ENCODE measurements around the gene NLRP3. TPM values are rescaled to one million over a fixed set of nuclear protein-coding genes. Genes with fewer than 3 reads are reported as not detected.
"Not testable (repeated sequence)": the region's sequence is repeated elsewhere in the genome, so short reads cannot be mapped to it uniquely, and the experiment has no call there.

Gene NLRP3
- polyA plus RNA-seq, 2 donors, result 0.20 to 0.25 TPM

DNA sequence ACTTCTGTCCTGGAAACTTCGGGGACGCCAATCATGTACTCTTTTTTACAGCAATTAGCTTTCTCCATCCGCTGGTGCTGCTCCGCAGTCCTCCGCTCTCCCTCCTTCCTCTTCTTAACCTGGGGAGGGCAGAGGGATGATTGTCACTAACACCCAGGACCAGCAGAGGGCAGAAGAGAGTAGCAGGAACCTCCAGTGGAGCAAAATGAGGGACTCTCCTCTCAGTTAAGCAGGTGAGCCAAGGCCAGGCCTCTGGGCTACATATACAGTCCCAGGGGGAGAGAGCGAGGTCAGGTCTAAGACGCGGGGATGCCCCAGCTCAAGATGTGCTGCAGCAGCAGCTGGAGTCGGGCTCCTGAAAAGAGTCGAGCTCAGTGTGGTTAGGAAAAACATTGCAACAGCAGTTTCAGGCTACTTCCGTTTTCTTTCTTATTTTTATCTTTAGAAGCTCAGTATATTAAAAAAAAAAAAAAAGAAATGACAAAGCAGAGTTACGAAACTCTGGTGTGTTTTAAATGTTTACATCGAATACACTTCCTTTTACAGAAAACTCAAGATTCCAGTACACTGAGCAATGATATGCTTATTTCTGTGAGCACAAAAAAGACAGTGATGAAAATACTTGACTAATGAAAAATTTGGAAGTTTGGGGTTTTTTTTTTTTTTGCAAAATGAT lies 25.7 kb upstream of the NLRP3 start:
- Histone ChIP-seq H3K27me3 (ENCODE audit: control insufficient read depth in 1 of 2, insufficient read depth in 2 of 2, low read length in 2 of 2) (no peaks in the 10 kb centered on the region), H3K4me3 (ENCODE audit: low read depth in 1 of 2, low read length in 2 of 2) (no peak overlapping the region), H3K27ac (ENCODE audit: low read depth in 2 of 2, low read length in 1 of 2) (peak overlapping the region in 1 of 2 donors; percentile 20), H3K36me3 (ENCODE audit: control insufficient read depth in 2 of 2, insufficient read depth in 2 of 2, low read length in 1 of 2) (no peaks in the 10 kb centered on the region), H3K9me3 (ENCODE audit: control insufficient read depth in 2 of 2, insufficient read depth in 1 of 2, low read depth in 1 of 2, low read length in 1 of 2) (peaks cover 0 to 2% of the 10 kb centered on the region in 2 donors), H3K4me1 (ENCODE audit: control insufficient read depth in 2 of 2, insufficient read depth in 2 of 2, low read length in 1 of 2) (no peaks in the 10 kb centered on the region)
- 7 to 8% methylated on average over 13 of the region's 13 CpGs for WGBS, 2 donors

DNA sequence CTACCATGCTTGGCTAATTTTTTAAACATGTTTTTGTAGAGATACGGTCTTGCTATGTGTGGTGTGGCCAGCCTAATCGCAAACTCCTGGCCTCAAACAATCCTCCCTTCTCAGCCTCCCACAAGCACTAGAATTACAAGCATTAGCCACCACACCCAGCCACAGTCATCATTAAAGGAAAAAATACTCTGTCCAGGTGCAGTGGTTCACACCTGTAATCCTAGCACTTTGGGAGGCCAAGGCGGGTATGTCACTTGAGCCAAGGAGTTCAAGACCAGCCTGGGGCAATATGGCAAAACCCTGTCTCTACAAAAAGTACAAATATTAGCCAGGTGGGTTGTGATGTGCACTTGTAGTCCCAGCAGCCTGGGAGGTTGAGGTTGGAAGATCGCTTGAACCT lies 25.0 kb upstream of the NLRP3 start:
- H3K9me3 ChIP-seq (ENCODE audit: control insufficient read depth in 2 of 2, insufficient read depth in 1 of 2, low read depth in 1 of 2, low read length in 1 of 2), result peaks cover 0 to 2% of the 10 kb centered on the region in 2 donors
- H3K27me3 ChIP-seq (ENCODE audit: control insufficient read depth in 1 of 2, insufficient read depth in 2 of 2, low read length in 2 of 2), result no peaks in the 10 kb centered on the region
- H3K4me1 ChIP-seq (ENCODE audit: control insufficient read depth in 2 of 2, insufficient read depth in 2 of 2, low read length in 1 of 2), result no peaks in the 10 kb centered on the region
- no peak overlapping the region for H3K4me3 ChIP-seq (ENCODE audit: low read depth in 1 of 2, low read length in 2 of 2)
- H3K36me3 ChIP-seq (ENCODE audit: control insufficient read depth in 2 of 2, insufficient read depth in 2 of 2, low read length in 1 of 2), result no peaks in the 10 kb centered on the region
- no peak overlapping the region for H3K27ac ChIP-seq (ENCODE audit: low read depth in 2 of 2, low read length in 1 of 2)
- WGBS, 2 donors, result 92 to 93% methylated on average over 4 of the region's 4 CpGs

DNA sequence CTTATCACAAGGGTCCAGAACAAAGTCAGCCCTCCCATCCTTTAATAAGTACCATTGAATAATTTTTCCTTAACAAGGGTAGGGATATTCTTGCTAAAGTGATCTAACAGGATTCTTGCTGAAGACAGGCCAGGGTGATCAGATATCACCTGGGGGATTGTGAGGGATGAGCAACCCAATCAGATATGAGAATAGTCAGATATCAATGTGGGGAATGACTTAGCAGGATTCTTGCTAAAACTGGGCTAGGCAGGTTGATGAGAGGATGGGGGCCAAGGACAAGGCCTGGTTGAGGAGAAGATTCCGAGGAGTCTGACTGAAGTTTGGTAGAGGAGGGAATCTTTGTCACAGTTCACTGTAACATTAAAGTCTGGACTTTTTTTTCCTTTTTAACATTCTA lies 23.9 kb upstream of the NLRP3 start:
- Histone ChIP-seq H3K27ac (ENCODE audit: low read depth in 2 of 2, low read length in 1 of 2) (no peak overlapping the region), H3K4me3 (ENCODE audit: low read depth in 1 of 2, low read length in 2 of 2) (no peak overlapping the region), H3K4me1 (ENCODE audit: control insufficient read depth in 2 of 2, insufficient read depth in 2 of 2, low read length in 1 of 2) (no peaks in the 10 kb centered on the region), H3K27me3 (ENCODE audit: control insufficient read depth in 1 of 2, insufficient read depth in 2 of 2, low read length in 2 of 2) (no peaks in the 10 kb centered on the region), H3K9me3 (ENCODE audit: control insufficient read depth in 2 of 2, insufficient read depth in 1 of 2, low read depth in 1 of 2, low read length in 1 of 2) (no peaks in the 10 kb centered on the region), H3K36me3 (ENCODE audit: control insufficient read depth in 2 of 2, insufficient read depth in 2 of 2, low read length in 1 of 2) (no peaks in the 10 kb centered on the region)
- WGBS, 2 donors, result 90 to 91% methylated on average over 1 of the region's 1 CpG

DNA sequence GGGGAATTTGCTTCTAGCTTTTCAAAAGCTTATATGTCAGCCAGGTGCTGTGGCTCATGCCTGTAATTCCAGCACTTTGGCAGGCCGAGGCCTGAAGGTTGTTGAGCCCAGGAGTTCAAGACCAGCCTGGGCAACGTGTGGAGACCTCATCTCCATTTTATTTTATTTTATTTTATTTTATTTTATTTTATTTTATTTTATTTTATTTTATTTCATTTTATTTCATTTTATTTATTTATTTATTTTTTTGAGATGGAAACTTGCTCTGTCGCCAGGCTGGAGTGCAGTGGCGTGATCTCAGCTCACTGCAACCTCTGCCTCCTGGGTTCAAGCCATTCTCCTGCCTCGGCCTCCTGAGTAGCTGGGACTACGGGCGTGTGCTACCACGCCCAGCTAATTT lies 20.9 kb upstream of the NLRP3 start:
- H3K27ac ChIP-seq (ENCODE audit: low read depth in 2 of 2, low read length in 1 of 2); H3K4me3 ChIP-seq (ENCODE audit: low read depth in 1 of 2, low read length in 2 of 2); H3K27me3 ChIP-seq (ENCODE audit: control insufficient read depth in 1 of 2, insufficient read depth in 2 of 2, low read length in 2 of 2); H3K4me1 ChIP-seq (ENCODE audit: control insufficient read depth in 2 of 2, insufficient read depth in 2 of 2, low read length in 1 of 2); H3K36me3 ChIP-seq (ENCODE audit: control insufficient read depth in 2 of 2, insufficient read depth in 2 of 2, low read length in 1 of 2); H3K9me3 ChIP-seq (ENCODE audit: control insufficient read depth in 2 of 2, insufficient read depth in 1 of 2, low read depth in 1 of 2, low read length in 1 of 2): not testable (repeated sequence)
- 76 to 82% methylated on average over 8 of the region's 8 CpGs for WGBS, 2 donors

DNA sequence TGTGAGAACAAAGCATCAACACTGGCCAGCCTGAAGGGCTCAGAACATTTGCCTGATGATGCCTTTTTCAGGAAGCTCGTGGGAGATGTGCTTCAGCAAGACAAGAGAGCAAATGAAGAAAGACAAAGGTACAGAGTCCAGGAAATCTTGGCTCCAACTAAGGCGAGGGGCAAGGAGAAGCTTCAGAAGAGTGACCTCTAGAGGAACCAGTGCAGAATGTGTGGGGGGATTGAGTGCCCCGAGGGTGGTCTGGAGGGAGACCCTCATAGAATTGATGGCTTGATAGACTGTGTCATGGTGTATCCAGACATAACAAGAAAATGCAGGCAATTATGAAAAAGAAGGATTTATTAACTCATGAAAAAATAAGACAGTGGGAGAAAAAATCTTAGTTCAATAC lies 15.3 kb upstream of the NLRP3 start:
- 33 to 37% methylated on average over 3 of the region's 3 CpGs for WGBS, 2 donors
- Histone ChIP-seq H3K9me3 (ENCODE audit: control insufficient read depth in 2 of 2, insufficient read depth in 1 of 2, low read depth in 1 of 2, low read length in 1 of 2) (peaks cover 0 to under 1% of the 10 kb centered on the region in 2 donors), H3K27ac (ENCODE audit: low read depth in 2 of 2, low read length in 1 of 2) (no peak overlapping the region), H3K4me1 (ENCODE audit: control insufficient read depth in 2 of 2, insufficient read depth in 2 of 2, low read length in 1 of 2) (no peaks in the 10 kb centered on the region), H3K4me3 (ENCODE audit: low read depth in 1 of 2, low read length in 2 of 2) (no peak overlapping the region), H3K36me3 (ENCODE audit: control insufficient read depth in 2 of 2, insufficient read depth in 2 of 2, low read length in 1 of 2) (no peaks in the 10 kb centered on the region), H3K27me3 (ENCODE audit: control insufficient read depth in 1 of 2, insufficient read depth in 2 of 2, low read length in 2 of 2) (no peaks in the 10 kb centered on the region)

DNA sequence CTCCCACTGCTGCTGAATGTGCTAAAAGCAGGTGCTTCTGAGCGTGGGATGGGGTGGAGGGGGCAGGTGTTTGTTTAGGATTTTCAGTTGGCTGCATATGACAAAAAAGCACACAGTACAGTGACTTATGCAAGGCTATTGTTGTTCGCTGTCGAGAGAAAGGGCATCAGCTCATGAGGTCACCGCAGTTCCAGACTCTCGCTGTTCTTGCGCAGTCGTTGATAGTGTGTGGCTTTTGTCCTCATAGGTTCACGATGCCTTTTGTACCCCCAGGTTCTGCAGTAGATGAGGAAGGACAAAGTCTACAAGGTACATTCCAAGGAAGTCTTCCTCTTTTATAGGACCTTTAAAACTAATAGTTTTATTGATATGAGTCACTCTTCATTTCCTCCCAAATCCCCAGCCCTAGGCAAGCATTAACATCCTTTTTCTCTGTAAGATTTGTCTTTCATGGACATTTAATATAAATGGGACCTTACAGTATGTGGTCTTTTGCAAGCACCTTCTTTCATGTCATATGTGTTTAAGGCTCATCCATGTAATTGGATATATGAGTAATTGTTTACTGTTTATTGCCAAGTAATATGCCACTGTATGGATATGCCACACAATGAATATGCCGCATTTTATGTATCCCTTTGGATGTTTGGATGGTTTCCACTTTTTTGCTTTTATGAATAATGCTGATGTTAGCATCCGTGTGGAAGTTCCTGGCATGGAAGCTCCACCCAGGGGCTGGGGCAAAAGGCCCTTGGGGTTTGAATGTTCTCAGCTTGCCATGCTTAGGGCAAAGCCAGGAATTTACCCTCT lies 14.5 kb upstream of the NLRP3 start:
- Histone ChIP-seq H3K27me3 (ENCODE audit: control insufficient read depth in 1 of 2, insufficient read depth in 2 of 2, low read length in 2 of 2) (no peaks in the 10 kb centered on the region), H3K27ac (ENCODE audit: low read depth in 2 of 2, low read length in 1 of 2) (no peak overlapping the region), H3K4me3 (ENCODE audit: low read depth in 1 of 2, low read length in 2 of 2) (no peak overlapping the region), H3K9me3 (ENCODE audit: control insufficient read depth in 2 of 2, insufficient read depth in 1 of 2, low read depth in 1 of 2, low read length in 1 of 2) (peaks cover 0 to 7% of the 10 kb centered on the region in 2 donors), H3K36me3 (ENCODE audit: control insufficient read depth in 2 of 2, insufficient read depth in 2 of 2, low read length in 1 of 2) (no peaks in the 10 kb centered on the region), H3K4me1 (ENCODE audit: control insufficient read depth in 2 of 2, insufficient read depth in 2 of 2, low read length in 1 of 2) (no peaks in the 10 kb centered on the region)
- 51 to 55% methylated on average over 10 of the region's 10 CpGs for WGBS, 2 donors

DNA sequence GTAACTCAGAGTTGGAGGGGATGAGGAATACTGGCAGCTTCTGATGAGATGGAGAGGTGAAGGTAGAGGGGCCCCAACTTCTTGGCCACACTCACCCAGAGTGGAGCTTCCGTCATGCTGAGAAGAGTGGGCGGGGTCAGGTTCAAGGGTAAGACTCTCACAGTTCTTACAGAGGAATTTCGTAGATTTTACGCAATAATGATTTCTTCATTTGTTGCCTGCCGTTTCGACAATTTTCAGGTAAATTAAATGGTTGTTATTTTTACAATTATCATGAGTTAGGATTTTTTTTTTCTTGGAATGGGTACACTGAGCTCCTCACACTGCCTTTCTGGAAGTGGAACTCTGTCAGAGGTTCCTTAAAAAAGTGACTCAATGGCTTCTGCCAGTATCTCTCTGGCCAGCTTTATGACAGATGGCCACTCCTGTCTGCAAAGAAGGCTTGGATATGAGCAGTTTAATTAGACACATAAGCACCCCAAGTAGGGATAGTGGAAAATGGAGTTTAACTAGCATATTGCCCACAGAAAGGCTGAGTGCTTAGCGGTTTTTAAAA lies 13.8 kb upstream of the NLRP3 start:
- H3K27ac ChIP-seq (ENCODE audit: low read depth in 2 of 2, low read length in 1 of 2), result no peak overlapping the region
- H3K36me3 ChIP-seq (ENCODE audit: control insufficient read depth in 2 of 2, insufficient read depth in 2 of 2, low read length in 1 of 2), result no peaks in the 10 kb centered on the region
- peaks cover 0 to 7% of the 10 kb centered on the region in 2 donors for H3K9me3 ChIP-seq (ENCODE audit: control insufficient read depth in 2 of 2, insufficient read depth in 1 of 2, low read depth in 1 of 2, low read length in 1 of 2)
- H3K4me3 ChIP-seq (ENCODE audit: low read depth in 1 of 2, low read length in 2 of 2), result no peak overlapping the region
- no peaks in the 10 kb centered on the region for H3K27me3 ChIP-seq (ENCODE audit: control insufficient read depth in 1 of 2, insufficient read depth in 2 of 2, low read length in 2 of 2)
- no peaks in the 10 kb centered on the region for H3K4me1 ChIP-seq (ENCODE audit: control insufficient read depth in 2 of 2, insufficient read depth in 2 of 2, low read length in 1 of 2)
- 81 to 85% methylated on average over 7 of the region's 7 CpGs for WGBS, 2 donors

DNA sequence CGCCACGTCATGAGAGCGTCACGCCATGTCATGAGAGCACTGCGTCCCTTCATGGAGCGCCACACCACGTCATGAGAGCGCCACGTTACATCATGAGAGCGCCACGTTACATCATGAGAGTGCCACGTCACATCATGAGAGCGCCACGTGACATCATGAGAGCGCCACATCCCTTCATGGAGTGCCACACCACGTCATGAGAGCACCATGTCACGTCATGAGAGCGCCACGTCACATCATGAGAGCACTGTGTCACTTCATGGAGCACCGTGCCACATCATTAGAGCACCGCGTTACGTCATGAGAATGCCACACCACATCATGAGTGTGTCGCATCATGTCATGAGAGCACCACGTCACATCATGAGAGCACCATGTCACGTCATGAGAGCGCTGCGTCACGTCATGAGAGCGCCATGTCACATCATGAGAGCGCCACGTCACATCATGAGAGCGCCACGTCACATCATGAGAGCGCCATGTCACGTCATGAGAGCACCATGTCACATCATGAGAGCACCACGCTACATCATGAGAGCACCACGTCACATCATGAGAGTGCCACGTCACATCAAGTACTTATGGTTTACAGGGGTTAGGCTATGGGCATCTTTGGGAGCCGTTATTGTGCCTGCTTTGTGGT lies 9.8 kb upstream of the NLRP3 start:
- 87 to 91% methylated on average over 29 to 34 of the region's 40 CpGs for WGBS, 2 donors
- Histone ChIP-seq H3K36me3 (ENCODE audit: control insufficient read depth in 2 of 2, insufficient read depth in 2 of 2, low read length in 1 of 2) (no peaks in the 10 kb centered on the region), H3K4me3 (ENCODE audit: low read depth in 1 of 2, low read length in 2 of 2) (no peak overlapping the region), H3K9me3 (ENCODE audit: control insufficient read depth in 2 of 2, insufficient read depth in 1 of 2, low read depth in 1 of 2, low read length in 1 of 2) (peaks cover 0 to 7% of the 10 kb centered on the region in 2 donors), H3K27ac (ENCODE audit: low read depth in 2 of 2, low read length in 1 of 2) (no peak overlapping the region), H3K27me3 (ENCODE audit: control insufficient read depth in 1 of 2, insufficient read depth in 2 of 2, low read length in 2 of 2) (no peaks in the 10 kb centered on the region), H3K4me1 (ENCODE audit: control insufficient read depth in 2 of 2, insufficient read depth in 2 of 2, low read length in 1 of 2) (no peaks in the 10 kb centered on the region)

DNA sequence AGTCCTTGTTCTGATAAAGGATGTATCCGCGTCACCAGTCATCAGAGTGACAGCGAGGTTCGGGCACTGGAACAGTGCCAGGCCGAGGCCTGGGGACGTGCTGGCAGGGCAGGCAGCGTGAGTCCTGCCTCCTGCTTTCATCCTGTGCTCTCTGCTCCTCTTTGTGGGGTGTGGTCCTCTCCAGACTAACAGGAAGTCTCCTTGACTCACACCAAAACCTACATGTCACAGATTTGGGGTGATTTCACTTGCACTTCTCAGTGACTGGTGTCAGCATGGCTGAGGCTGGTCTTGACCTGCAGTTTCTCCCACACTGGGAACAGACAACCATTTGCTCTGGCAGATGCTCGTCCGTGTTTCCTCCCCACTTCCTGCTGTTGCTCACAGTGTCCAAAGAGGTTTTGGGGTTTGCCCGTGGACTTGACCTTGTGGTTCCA lies 8.8 kb upstream of the NLRP3 start:
- H3K4me3 ChIP-seq (ENCODE audit: low read depth in 1 of 2, low read length in 2 of 2), result no peak overlapping the region
- H3K36me3 ChIP-seq (ENCODE audit: control insufficient read depth in 2 of 2, insufficient read depth in 2 of 2, low read length in 1 of 2), result no peaks in the 10 kb centered on the region
- H3K4me1 ChIP-seq (ENCODE audit: control insufficient read depth in 2 of 2, insufficient read depth in 2 of 2, low read length in 1 of 2), result no peaks in the 10 kb centered on the region
- H3K27ac ChIP-seq (ENCODE audit: low read depth in 2 of 2, low read length in 1 of 2), result no peak overlapping the region
- peaks cover 0 to 7% of the 10 kb centered on the region in 2 donors for H3K9me3 ChIP-seq (ENCODE audit: control insufficient read depth in 2 of 2, insufficient read depth in 1 of 2, low read depth in 1 of 2, low read length in 1 of 2)
- 56% methylated on average over 10 of the region's 10 CpGs for WGBS, 2 donors
- no peaks in the 10 kb centered on the region for H3K27me3 ChIP-seq (ENCODE audit: control insufficient read depth in 1 of 2, insufficient read depth in 2 of 2, low read length in 2 of 2)

All from esophagus (tissue), 2 donors.